ENCODE results near the gene SENP2. TPM values are rescaled to one million over a fixed set of nuclear protein-coding genes. Genes with fewer than 3 reads are reported as not detected.

The SENP2 gene
- total and polyA plus RNA-seq, 9 of the 15 experiments (the other 6 are each of a cell fraction or from before 2014, with no cell fraction given), result 11.8 to 67.1 (median 41.1) TPM

DNA sequence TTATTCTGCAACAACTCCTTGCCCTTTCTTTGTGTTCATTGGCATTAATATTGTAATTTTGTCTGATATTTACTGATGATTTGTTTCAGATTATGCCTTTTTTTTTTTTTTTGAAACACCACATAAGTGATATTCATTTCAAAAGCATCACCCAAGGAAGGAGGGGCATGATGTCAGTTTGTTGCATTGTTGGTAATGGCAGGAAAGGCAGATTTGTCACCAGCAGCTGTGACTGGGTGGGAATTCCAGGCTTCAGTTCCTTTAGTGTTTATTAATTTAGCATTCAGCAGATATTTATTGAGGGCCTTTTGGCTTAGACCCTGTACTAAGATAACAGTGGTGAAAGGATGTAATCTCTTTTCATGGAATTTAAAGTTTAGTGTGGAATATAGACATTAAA, 19.5 kb downstream of the SENP2 start:
- in situ Hi-C loops (cut with MboI) (no loop called here), intact Hi-C loops (cut with micrococcal nuclease) (no loop called here)
- no peak for DNase-seq (ENCODE audit: extremely low read depth in 1 of 4, low spot score in 3 of 4)
- Histone ChIP-seq H3K4me2 (ENCODE audit: insufficient read depth, low read length) (no peak overlapping the region), H3K9me1 (ENCODE audit: control insufficient read depth, insufficient read depth, low read length) (no peaks in the 10 kb centered on the region), H3K4me1 (replicated peaks in 1 of 2; ENCODE audit: control insufficient read depth in 2 of 2, insufficient read depth in 2 of 2, low read length in 2 of 2) (no peaks in the 10 kb centered on the region), H4K20me1 (replicated peaks; ENCODE audit: control insufficient read depth, insufficient read depth, low read length) (no peaks in the 10 kb centered on the region), H3K27me3 (ENCODE audit: control insufficient read depth in 2 of 2, insufficient read depth in 2 of 2, low read length in 2 of 2) (no peaks in the 10 kb centered on the region), H3K27ac (ENCODE audit: extremely low read depth, low read depth, low read length) (no peak overlapping the region), H3K9ac (ENCODE audit: insufficient read depth in 1 of 2, low read depth in 2 of 2, low read length in 2 of 2) (no peak overlapping the region), H3K4me3 (no peak overlapping the region), H3K9me3 (replicated peaks; ENCODE audit: control insufficient read depth, insufficient read depth, low read depth, low read length) (no peaks in the 10 kb centered on the region), H2AFZ (ENCODE audit: low read depth, low read length) (no peak overlapping the region), H3K36me3 (ENCODE audit: control insufficient read depth, insufficient read depth, low read length) (peaks cover 60% of the 10 kb centered on the region), H3K79me2 (ENCODE audit: control insufficient read depth, insufficient read depth, low read length) (no peaks in the 10 kb centered on the region)
- CTCF ChIA-PET (ENCODE audit: low intra/inter-chr PET ratio), result no interaction called here
- BruUV-seq (replicated peaks), result no TSS peak
- POLR2A ChIA-PET, result interaction anchor here (0.6 to 1.7 kb wide), 4 partner anchors 8 to 23 kb away, joined by 3 to 4 read pairs (median 3); partner anchors contain the start of gene SENP2
- no peak for FAIRE-seq
- no peak for ATAC-seq
- TF ChIP-seq, protein P1, sequence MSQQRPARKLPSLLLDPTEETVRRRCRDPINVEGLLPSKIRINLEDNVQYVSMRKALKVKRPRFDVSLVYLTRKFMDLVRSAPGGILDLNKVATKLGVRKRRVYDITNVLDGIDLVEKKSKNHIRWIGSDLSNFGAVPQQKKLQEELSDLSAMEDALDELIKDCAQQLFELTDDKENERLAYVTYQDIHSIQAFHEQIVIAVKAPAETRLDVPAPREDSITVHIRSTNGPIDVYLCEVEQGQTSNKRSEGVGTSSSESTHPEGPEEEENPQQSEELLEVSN (IDR thresholded peaks at IDR 0.05; ENCODE audit: borderline replicate concordance in 1 of 2, extremely low read depth in 1 of 2, insufficient read depth in 1 of 2, insufficient read length in 1 of 2, low read depth in 1 of 2, low read length in 1 of 2, poor library complexity in 1 of 2, severe bottlenecking in 1 of 2), result no peak
- TF ChIP-seq ZNF354B (CRISPR knock-in tag; IDR thresholded peaks at IDR 0.05), result no peak
- TF ChIP-seq DDX20 (tag; IDR thresholded peaks at IDR 0.05; ENCODE audit: low read depth), result no peak

DNA sequence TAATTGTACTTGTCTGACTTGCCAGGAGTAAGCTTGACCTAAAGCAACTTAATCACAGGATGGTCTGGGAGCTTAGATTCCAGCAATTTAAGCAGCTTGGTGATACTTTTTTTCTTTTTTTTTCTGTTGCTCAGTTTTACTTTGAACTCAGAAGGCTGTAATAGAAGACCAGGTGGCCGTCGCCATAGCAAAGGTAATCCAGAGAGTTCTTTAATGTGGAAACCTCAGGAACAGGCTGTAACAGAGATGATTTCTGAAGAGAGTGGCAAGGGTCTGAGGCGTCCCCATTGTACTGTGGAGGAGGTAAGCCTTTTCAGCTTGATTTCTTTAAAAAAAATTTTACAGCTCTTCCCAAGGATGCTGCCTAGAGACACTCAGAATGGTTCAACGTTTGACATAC, 20.1 kb downstream of the SENP2 start:
- no TSS peak for BruUV-seq (replicated peaks)
- DNase-seq (ENCODE audit: extremely low read depth in 1 of 4, low spot score in 3 of 4) (no peak), ATAC-seq (no peak), FAIRE-seq (no peak)
- CTCF ChIA-PET (ENCODE audit: low intra/inter-chr PET ratio), result interaction anchor here (0.6 kb wide), 1 partner anchor 9 kb away, joined by 3 read pairs; no protein-coding TSS in a partner anchor
- no peak overlapping the region for H3K9ac ChIP-seq (ENCODE audit: insufficient read depth in 1 of 2, low read depth in 2 of 2, low read length in 2 of 2)
- no peaks in the 10 kb centered on the region for H3K4me1 ChIP-seq (replicated peaks in 1 of 2; ENCODE audit: control insufficient read depth in 2 of 2, insufficient read depth in 2 of 2, low read length in 2 of 2)
- no peak overlapping the region for H3K27ac ChIP-seq (ENCODE audit: extremely low read depth, low read depth, low read length)
- WGBS (ENCODE audit: insufficient coverage, low coverage, missing lambda C conversion rate), result 70% methylated on average over 4 of the region's 4 CpGs
- H3K36me3 ChIP-seq (ENCODE audit: control insufficient read depth, insufficient read depth, low read length), result peaks cover 59% of the 10 kb centered on the region
- intact Hi-C loops (cut with micrococcal nuclease), result no loop called here
- in situ Hi-C loops (cut with MboI), result no loop called here
- no peaks in the 10 kb centered on the region for H3K9me1 ChIP-seq (ENCODE audit: control insufficient read depth, insufficient read depth, low read length)
- H4K20me1 ChIP-seq (replicated peaks; ENCODE audit: control insufficient read depth, insufficient read depth, low read length), result no peaks in the 10 kb centered on the region
- POLR2A ChIA-PET, result interaction anchor here (0.6 to 1.7 kb wide), 5 partner anchors 9 to 542 kb away, joined by 3 to 4 read pairs (median 3); partner anchors contain the start of gene SENP2
- no peak overlapping the region for H2AFZ ChIP-seq (ENCODE audit: low read depth, low read length)
- H3K79me2 ChIP-seq (ENCODE audit: control insufficient read depth, insufficient read depth, low read length), result no peaks in the 10 kb centered on the region
- no peaks in the 10 kb centered on the region for H3K27me3 ChIP-seq (ENCODE audit: control insufficient read depth in 2 of 2, insufficient read depth in 2 of 2, low read length in 2 of 2)
- no peak overlapping the region for H3K4me2 ChIP-seq (ENCODE audit: insufficient read depth, low read length)
- H3K4me3 ChIP-seq, result no peak overlapping the region
- H3K9me3 ChIP-seq (replicated peaks; ENCODE audit: control insufficient read depth, insufficient read depth, low read depth, low read length), result no peaks in the 10 kb centered on the region
- TF ChIP-seq NR4A1 (CRISPR knock-in tag; IDR thresholded peaks at IDR 0.05) (no peak), NR4A1 (tag; IDR thresholded peaks at IDR 0.05) (no peak), TSC22D4 (tag; IDR thresholded peaks at IDR 0.05) (no peak), CAMTA2 (CRISPR knock-in tag; conservative IDR thresholded peaks at IDR 0.05) (no peak), HDAC3 (IDR thresholded peaks at IDR 0.05; ENCODE audit: borderline replicate concordance, partially characterized antibody) (no peak), CREB1 (IDR thresholded peaks at IDR 0.05) (no peak), CREB1 (CRISPR knock-in tag; IDR thresholded peaks at IDR 0.05) (no peak)
- TF ChIP-seq, protein P2, sequence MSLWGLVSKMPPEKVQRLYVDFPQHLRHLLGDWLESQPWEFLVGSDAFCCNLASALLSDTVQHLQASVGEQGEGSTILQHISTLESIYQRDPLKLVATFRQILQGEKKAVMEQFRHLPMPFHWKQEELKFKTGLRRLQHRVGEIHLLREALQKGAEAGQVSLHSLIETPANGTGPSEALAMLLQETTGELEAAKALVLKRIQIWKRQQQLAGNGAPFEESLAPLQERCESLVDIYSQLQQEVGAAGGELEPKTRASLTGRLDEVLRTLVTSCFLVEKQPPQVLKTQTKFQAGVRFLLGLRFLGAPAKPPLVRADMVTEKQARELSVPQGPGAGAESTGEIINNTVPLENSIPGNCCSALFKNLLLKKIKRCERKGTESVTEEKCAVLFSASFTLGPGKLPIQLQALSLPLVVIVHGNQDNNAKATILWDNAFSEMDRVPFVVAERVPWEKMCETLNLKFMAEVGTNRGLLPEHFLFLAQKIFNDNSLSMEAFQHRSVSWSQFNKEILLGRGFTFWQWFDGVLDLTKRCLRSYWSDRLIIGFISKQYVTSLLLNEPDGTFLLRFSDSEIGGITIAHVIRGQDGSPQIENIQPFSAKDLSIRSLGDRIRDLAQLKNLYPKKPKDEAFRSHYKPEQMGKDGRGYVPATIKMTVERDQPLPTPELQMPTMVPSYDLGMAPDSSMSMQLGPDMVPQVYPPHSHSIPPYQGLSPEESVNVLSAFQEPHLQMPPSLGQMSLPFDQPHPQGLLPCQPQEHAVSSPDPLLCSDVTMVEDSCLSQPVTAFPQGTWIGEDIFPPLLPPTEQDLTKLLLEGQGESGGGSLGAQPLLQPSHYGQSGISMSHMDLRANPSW (CRISPR knock-in tag; IDR thresholded peaks at IDR 0.05), result no peak
